UCSD-AML1 (cell line): ENCODE data around the gene NPAS2.

Source experiments
- DNase-seq: peaks from one replicate; lab custom pipeline; 2025; ENCODE audit not compliant: unreplicated experiment; lab: John Stamatoyannopoulos, UW

Gene NPAS2

GRCh38 chr2:101004620-101005325 lies 184.8 kb downstream of the NPAS2 start:
- no peak for DNase-seq

- no peak for DNase-seq
These were observed 186.3 kb downstream of the NPAS2 start for GRCh38 chr2:101006065-101006715.

GRCh38 chr2:101007415-101008345 lies 187.7 kb downstream of the NPAS2 start:
- no peak for DNase-seq

GRCh38 chr2:101011152-101011551 lies 191.2 kb downstream of the NPAS2 start:
- DNase-seq: no peak

GRCh38 chr2:101012054-101012705 lies 192.2 kb downstream of the NPAS2 start:
- DNase-seq: no peak

- no peak for DNase-seq
These were observed 192.8 kb downstream of the NPAS2 start for GRCh38 chr2:101012706-101013181.

- no peak for DNase-seq
These were observed 194.4 kb downstream of the NPAS2 start for GRCh38 chr2:101014264-101014857.

GRCh38 chr2:101017371-101017770 lies 197.4 kb downstream of the NPAS2 start:
- DNase-seq: no peak

GRCh38 chr2:101018934-101019333 lies 199.0 kb downstream of the NPAS2 start:
- no peak for DNase-seq

GRCh38 chr2:101022221-101022620 lies 202.3 kb downstream of the NPAS2 start:
- no peak for DNase-seq

GRCh38 chr2:101023327-101024107 lies 203.6 kb downstream of the NPAS2 start:
- no peak for DNase-seq

- no peak for DNase-seq
These were observed 205.6 kb downstream of the NPAS2 start for GRCh38 chr2:101025561-101025960.

- DNase-seq: no peak
These were observed 206.3 kb downstream of the NPAS2 start for GRCh38 chr2:101026253-101026701.

GRCh38 chr2:101026923-101027469 lies 207.1 kb downstream of the NPAS2 start:
- DNase-seq: no peak

GRCh38 chr2:101027852-101028251 lies 207.9 kb downstream of the NPAS2 start:
- DNase-seq: no peak

- no peak for DNase-seq
These were observed 211.1 kb downstream of the NPAS2 start for GRCh38 chr2:101030866-101031554.

- no peak for DNase-seq
These were observed 212.3 kb downstream of the NPAS2 start for GRCh38 chr2:101032084-101032776.

- DNase-seq: no peak
These were observed 216.6 kb downstream of the NPAS2 start for GRCh38 chr2:101036562-101036961.
